HEK293T (cell line): ENCODE results near the gene ARHGEF16.

ENCODE experiments used
- CTCF ChIA-PET: fragments of 350-600 bp; formaldehyde crosslinking; extraction: SDS; loops from one replicate; lab custom pipeline; 2021; ENCODE audit warnings: antibody characterized with exemption, inconsistent platforms; lab: Yijun Ruan, JAX
- POLR2A ChIA-PET: fragments of 350-600 bp; formaldehyde crosslinking; extraction: SDS; loops from one replicate; lab custom pipeline; 2020; ENCODE audit warnings: antibody characterized with exemption, inconsistent platforms; lab: Yijun Ruan, JAX
- DNase-seq: peaks from one replicate; pipeline ENCODE4 v3.0.0; 2012; ENCODE audit warnings: mixed read lengths; ENCODE audit errors: extremely low spot score
- ARNT ChIP-seq: fragments of 450-650 bp; IDR thresholded peaks from 2 replicates; pipeline ENCODE4 v1.6.1; 2017; ENCODE audit warnings: mild to moderate bottlenecking
- BHLHE40 ChIP-seq: fragments of 450-650 bp; IDR thresholded peaks from 2 replicates; pipeline ENCODE4 v1.6.1; 2016; ENCODE audit warnings: mild to moderate bottlenecking, moderate library complexity, borderline replicate concordance
- CTBP1 ChIP-seq: fragments of 450-650 bp; IDR thresholded peaks from 2 replicates; pipeline ENCODE4 v1.6.1; 2016; ENCODE audit warnings: borderline replicate concordance
- ELF4 ChIP-seq: fragments of 450-650 bp; IDR thresholded peaks from 2 replicates; pipeline ENCODE4 v1.6.1; 2017; ENCODE audit warnings: antibody characterized with exemption
- FOXA1 ChIP-seq: fragments of 450-650 bp; IDR thresholded peaks from 2 replicates; pipeline ENCODE4 v1.6.1; 2016; ENCODE audit warnings: mild to moderate bottlenecking
- FOXK2 ChIP-seq: fragments of 450-650 bp; IDR thresholded peaks from 2 replicates; pipeline ENCODE4 v1.6.1; 2016; ENCODE audit warnings: mild to moderate bottlenecking
- FOXM1 ChIP-seq: fragments of 450-650 bp; IDR thresholded peaks from 2 replicates; pipeline ENCODE4 v1.6.1; 2017; ENCODE audit warnings: mild to moderate bottlenecking, borderline replicate concordance
- HDGF ChIP-seq: fragments of 450-650 bp; IDR thresholded peaks from 2 replicates; pipeline ENCODE4 v1.6.1; 2017; ENCODE audit warnings: antibody characterized with exemption, borderline replicate concordance
- L3MBTL2 ChIP-seq: fragments of 450-650 bp; conservative IDR thresholded peaks from 2 replicates; pipeline ENCODE4 v1.6.1; 2016; ENCODE audit warnings: mild to moderate bottlenecking
- LEF1 ChIP-seq: fragments of 450-650 bp; IDR thresholded peaks from 2 replicates; pipeline ENCODE4 v1.6.1; 2017; ENCODE audit warnings: mild to moderate bottlenecking, borderline replicate concordance
- NFRKB ChIP-seq: fragments of 450-650 bp; IDR thresholded peaks from 2 replicates; pipeline ENCODE4 v1.6.1; 2016; ENCODE audit warnings: mild to moderate bottlenecking, moderate library complexity
- PKNOX1 ChIP-seq: fragments of 450-650 bp; IDR thresholded peaks from 2 replicates; pipeline ENCODE4 v1.6.1; 2016
- SP1 ChIP-seq: fragments of 450-650 bp; IDR thresholded peaks from 2 replicates; pipeline ENCODE4 v1.6.1; 2017
- SUZ12 ChIP-seq: fragments of 450-650 bp; IDR thresholded peaks from 2 replicates; pipeline ENCODE4 v1.6.1; 2016; ENCODE audit warnings: mild to moderate bottlenecking
- TARDBP ChIP-seq: fragments of 450-650 bp; IDR thresholded peaks from 2 replicates; pipeline ENCODE4 v1.6.1; 2016
- ZNF384 ChIP-seq: fragments of 450-650 bp; IDR thresholded peaks from 2 replicates; pipeline ENCODE4 v1.6.1; 2016

The ARHGEF16 gene

GRCh38 chr1:3420218-3420951 lies 34.1 kb upstream of the ARHGEF16 start:
- peak; percentile 35 for DNase-seq
- CTCF ChIA-PET, result interaction anchor here (0.7 to 1.9 kb wide), 8 partner anchors 12 to 380 kb away, joined by 3 to 9 read pairs (median 3); no protein-coding TSS in a partner anchor
- no peak for TF ChIP-seq ZNF384
- TF ChIP-seq FOXK2, result no peak
- no peak for TF ChIP-seq TARDBP
- peak; percentile 42; the same call in 1 of the 2 replicates for TF ChIP-seq L3MBTL2
- no peak for TF ChIP-seq BHLHE40
- POLR2A ChIA-PET, result interaction anchor here (1.2 to 2.3 kb wide), 4 partner anchors 19 to 101 kb away, joined by 3 to 8 read pairs (median 6); no protein-coding TSS in a partner anchor

- POLR2A ChIA-PET, result no interaction called here
- CTCF ChIA-PET, result no interaction called here
- TF ChIP-seq PKNOX1 (no peak), ELF4 (no peak), HDGF (no peak), ARNT (no peak), L3MBTL2 (no peak), ZNF384 (no peak), FOXK2 (no peak), NFRKB (no peak), TARDBP (no peak), SUZ12 (no peak), LEF1 (no peak), CTBP1 (no peak), FOXM1 (no peak)
- no peak for DNase-seq
These were observed 31.8 kb upstream of the ARHGEF16 start for GRCh38 chr1:3422638-3423037.

- DNase-seq, result no peak
- CTCF ChIA-PET, result interaction anchor here (2.0 kb wide), 1 partner anchor 73 kb away, joined by 14 read pairs; no protein-coding TSS in a partner anchor
- POLR2A ChIA-PET, result no interaction called here
- TF ChIP-seq HDGF (no peak), CTBP1 (no peak), PKNOX1 (no peak), L3MBTL2 (no peak), FOXA1 (no peak), NFRKB (no peak), SP1 (no peak), SUZ12 (no peak), LEF1 (no peak), BHLHE40 (no peak), ZNF384 (no peak), ARNT (no peak), ELF4 (no peak), FOXM1 (no peak), TARDBP (no peak), FOXK2 (no peak)
These were observed 31.1 kb upstream of the ARHGEF16 start for GRCh38 chr1:3423245-3423829.

GRCh38 chr1:3423896-3424611 lies 30.4 kb upstream of the ARHGEF16 start:
- ChIA-PET CTCF (interaction anchor here (0.6 to 2.0 kb wide), 3 partner anchors 74 to 406 kb away, joined by 3 to 14 read pairs (median 3); no protein-coding TSS in a partner anchor), POLR2A (no interaction called here)
- DNase-seq, result no peak
- TF ChIP-seq FOXK2, result no peak
- no peak for TF ChIP-seq PKNOX1
- no peak for TF ChIP-seq NFRKB
- TF ChIP-seq HDGF, result no peak
- no peak for TF ChIP-seq L3MBTL2
- TF ChIP-seq SP1, result no peak
- TF ChIP-seq ELF4, result no peak
- TF ChIP-seq CTBP1, result no peak
- no peak for TF ChIP-seq BHLHE40
- no peak for TF ChIP-seq SUZ12
- TF ChIP-seq TARDBP, result no peak
- no peak for TF ChIP-seq LEF1
- no peak for TF ChIP-seq FOXA1
- TF ChIP-seq FOXM1, result no peak
- no peak for TF ChIP-seq ARNT
- no peak for TF ChIP-seq ZNF384

GRCh38 chr1:3425486-3426215 lies 28.8 kb upstream of the ARHGEF16 start:
- DNase-seq, result no peak
- ChIA-PET CTCF (no interaction called here), POLR2A (no interaction called here)
- no peak for TF ChIP-seq FOXM1
- no peak for TF ChIP-seq ARNT
- TF ChIP-seq FOXK2, result no peak
- no peak for TF ChIP-seq HDGF
- TF ChIP-seq CTBP1, result no peak
- no peak for TF ChIP-seq ZNF384
- TF ChIP-seq BHLHE40, result no peak
- TF ChIP-seq ELF4, result no peak
- no peak for TF ChIP-seq FOXA1
- no peak for TF ChIP-seq LEF1
- no peak for TF ChIP-seq SP1
- TF ChIP-seq L3MBTL2, result no peak
- no peak for TF ChIP-seq TARDBP
- TF ChIP-seq SUZ12, result no peak
- TF ChIP-seq NFRKB, result no peak
